NK-92 (cell line): Measurements from ENCODE around the gene ALDH9A1.
"Not testable (repeated sequence)": the region's sequence is repeated elsewhere in the genome, so short reads cannot be mapped to it uniquely, and the experiment has no call there.

Source experiments
- DNase-seq: peaks from one replicate; lab custom pipeline; 2025; ENCODE audit not compliant: unreplicated experiment; lab: John Stamatoyannopoulos, UW

The ALDH9A1 gene

DNA sequence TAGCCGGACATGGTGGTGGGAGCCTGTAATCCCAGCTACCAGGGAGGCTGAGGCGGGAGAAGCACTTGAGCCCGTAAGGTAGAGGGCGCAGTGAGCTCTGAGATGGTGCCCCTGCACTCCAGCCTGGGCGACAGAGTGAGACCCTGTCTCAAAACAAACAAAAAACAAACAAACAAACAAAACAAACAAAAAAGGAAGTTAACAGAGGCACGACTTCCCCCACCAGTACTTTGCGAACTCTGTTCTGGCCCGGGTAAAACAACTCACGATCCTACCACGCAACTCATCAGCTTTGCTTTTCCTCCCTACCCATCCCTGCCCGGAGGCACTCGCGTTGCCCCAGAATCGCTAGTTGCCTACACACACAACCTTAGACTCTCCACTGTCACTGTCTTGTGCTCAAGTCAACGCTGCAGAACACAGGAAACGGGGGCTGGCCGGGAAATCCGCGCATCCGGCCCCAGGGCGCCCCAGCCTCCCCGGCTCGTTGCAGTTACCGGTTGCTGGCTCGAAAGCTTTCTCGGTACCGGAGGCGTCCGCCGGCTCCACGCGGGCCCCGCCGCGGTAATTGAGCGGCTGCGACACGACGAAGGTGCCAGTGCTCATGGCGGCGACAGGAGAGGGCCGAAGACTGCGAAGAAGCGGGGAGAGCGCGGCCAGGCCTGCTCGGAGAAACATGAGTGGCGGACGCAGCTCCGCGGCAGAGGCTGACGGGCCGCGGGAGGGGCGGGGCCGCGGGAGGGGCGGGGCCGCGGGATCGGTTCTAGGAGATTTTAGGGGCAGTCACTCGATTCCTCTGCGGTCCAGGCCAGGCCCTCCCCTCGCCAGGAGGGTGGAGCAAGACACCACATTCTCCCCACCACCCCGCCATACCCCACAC, at the start of gene ALDH9A1:
ALDH9A1 (minus strand) TSS at position 682 of the 880 bp plus-strand sequence; CDS start at position 678, 4 bp downstream.
- DNase-seq: peak; percentile 8

DNA sequence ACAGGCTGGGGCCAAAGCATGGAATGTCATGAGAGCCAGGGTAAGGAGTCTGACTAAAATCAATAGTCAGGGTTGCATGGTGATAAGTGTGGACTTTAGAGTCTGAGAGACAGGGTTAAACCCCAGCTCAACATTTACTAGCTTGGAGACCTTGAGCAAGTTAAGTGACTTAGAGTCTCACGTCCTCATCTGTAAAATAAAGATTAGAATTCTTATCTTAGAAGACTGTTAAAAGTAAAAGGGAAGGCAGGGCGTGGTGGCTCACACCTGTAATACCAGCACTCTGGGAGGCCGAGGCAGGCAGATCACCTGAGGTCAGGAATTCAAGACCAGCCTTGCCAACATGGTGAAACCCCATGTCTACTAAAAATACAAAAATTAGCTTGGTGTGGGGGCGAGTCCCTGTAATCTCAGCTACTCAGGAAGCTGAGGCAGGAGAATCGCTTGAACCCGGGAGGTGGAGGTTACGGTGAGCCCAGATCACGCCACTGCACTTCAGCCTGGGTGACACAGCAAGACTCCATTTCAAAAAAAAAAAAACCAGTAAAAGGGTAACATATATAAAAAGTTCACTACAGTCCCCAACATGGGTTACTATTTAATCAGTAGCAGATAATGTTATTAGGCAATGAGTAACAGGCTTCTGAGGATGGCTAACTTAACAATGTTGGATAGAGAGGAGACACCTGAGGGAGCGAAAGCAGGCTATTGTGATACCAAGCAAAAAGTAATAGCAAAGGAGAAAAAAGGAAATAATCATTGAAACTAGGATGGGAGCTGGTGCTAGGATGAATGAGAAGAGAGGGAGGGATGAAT, 49.5 kb upstream of the ALDH9A1 start:
- no peak for DNase-seq

DNA sequence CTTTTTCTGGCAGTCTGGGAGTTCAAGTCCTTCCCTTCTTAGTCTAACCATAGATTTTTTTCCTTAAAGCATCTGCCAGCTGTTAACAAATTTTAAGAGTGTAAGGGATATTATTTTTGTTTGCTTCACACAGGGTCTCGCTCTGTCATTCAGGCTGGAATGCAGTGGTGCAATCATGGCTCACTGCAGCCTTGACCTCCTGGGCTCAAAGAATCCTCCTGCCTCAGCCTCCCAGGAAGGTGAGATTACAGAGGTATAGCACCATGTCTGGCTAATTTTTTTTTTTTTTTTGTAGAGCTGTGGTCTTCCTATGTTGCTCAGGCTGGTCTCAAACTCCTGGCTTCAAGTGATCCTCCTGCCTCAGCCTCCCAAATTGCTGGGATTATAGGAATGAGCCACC, 46.6 kb upstream of the ALDH9A1 start:
- not testable (repeated sequence) for DNase-seq

DNA sequence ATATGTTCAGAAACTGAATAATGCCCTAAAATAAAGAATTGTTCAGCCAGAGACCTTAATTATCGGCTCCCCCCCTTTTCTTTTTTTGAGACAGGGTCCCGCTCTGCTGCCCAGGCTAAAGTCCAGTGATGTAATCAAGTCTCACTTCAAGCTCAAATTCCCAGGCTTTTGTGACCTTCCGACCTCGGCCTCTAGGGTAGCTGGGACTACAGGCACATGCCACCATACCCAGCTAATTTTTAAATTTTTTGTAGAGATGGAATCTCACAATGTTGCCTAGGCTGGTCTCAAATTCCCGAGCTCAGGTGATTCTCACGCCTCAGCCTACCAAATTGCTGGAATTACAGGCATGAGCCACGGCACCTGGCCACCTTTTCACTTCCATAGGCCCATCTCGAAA, 43.8 kb upstream of the ALDH9A1 start:
- DNase-seq: no peak

DNA sequence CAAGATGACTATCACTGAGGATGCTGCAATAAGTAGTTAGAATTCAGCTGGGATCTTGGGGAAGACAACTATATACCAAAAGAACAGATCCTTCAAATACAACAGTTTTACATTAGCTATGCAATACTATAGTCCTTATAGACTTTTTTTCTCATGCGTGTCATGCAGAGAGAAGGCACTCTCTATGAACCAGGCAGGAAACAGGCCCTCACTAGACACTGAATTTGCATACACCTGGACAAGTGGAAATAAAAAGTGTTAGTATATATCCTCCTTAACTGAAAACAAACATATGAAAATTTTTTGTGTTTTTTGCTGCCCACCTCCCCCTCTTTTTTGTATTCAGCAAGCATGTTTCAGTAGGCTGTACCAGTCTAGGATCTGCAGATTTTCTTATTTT, 40.4 kb upstream of the ALDH9A1 start:
- no peak for DNase-seq

DNA sequence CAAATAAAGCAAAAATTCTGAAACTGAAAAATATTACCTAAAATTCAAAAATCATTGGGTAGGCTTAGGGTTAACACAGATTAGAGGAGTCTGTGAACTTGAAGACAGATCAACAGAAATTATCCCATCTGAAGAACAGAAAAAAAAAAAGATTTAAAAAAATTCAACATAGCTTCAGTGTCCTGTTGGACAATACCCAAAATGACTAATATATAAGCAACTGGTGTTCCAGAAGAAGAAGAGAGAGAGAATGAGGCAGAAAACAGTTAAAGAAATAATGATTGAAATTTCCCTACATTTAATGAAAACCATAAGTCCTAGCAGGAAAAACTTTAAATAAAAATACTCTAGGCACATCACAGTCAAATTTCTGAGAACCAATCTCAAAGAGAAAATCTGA, 38.8 kb upstream of the ALDH9A1 start:
- no peak for DNase-seq

DNA sequence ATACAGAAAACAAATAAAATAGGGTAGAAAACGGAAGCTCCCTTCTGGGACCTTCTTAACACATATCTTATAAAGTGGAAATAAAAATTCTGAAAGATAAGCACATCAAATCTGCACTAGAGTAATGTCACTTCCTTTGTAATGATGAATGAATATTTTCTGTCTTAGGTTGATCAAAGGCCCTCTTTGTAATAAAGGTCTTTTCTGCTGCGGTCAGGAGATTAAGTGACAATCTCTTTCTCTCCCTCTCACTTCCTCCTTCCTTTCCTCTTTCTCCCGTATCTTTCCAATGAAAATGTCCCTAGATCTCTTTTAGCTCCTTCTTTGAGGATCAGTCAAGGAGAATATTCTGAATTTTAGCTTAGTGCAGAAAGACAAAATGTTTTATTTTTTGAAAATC, 36.5 kb upstream of the ALDH9A1 start:
- DNase-seq: no peak

DNA sequence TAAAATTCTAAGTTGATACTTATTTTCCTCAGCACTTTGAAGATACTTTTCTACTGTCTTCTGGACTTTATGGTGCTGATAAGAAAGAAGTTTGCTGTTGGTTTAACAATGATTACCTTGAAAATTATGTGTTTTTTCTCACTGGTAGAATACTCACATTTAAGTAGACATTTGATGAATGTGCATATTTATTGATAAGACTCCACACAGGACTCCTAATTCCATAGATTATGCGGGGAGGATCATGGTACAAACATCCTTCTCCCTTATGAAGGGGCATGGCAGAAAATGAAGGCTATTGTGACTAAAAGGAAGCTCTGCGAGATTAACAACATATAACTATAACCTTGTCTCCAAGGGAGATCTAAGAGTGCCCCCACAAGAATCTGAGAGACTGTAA, 28.5 kb upstream of the ALDH9A1 start:
- DNase-seq: no peak

DNA sequence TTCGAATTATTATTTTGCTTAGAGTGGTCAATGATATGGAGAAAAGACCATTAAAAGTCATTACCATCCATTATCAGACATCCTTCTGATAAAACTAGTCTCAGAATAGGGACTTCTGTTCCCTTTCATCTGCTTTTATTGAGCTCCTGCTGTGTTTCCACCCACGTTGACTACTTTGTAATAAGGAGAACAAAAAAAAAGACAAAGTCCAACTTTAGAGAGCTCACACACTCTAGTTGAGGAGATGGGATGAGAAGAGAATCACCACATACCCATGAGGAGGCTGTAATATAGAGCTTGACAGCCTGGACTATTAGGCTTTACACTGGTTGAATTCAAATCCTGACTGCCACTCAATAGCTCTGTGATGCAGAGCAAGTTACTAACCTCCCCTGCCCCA, 27.8 kb upstream of the ALDH9A1 start:
- no peak for DNase-seq

DNA sequence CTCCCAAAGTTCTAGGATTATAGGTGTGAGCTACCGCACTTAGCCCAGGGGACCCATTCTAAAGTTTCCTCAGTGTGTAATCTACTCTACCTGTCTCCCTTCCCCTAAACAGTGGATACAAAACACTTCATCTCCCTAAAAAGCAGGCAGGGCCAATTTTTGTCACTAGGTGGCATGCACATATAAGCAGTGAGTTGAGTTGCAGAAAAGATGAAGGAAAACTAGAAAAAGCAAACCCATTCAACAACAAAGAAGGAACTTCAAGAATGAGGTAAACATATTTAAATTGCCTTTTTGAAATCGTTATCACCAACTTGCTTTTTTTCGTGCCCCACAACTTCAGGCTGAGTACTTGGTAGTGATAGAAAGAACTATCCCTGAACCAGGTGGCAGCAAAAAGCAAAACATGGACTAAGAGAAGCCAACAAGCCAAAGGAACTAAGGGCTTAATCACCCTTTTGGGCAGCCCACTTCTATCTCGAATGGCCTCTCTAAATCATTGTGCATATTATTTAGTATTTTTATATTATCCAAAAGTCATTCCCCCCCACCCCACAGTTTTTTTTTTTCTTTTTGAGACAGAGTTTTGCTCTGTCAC, 19.7 kb upstream of the ALDH9A1 start:
- no peak for DNase-seq

DNA sequence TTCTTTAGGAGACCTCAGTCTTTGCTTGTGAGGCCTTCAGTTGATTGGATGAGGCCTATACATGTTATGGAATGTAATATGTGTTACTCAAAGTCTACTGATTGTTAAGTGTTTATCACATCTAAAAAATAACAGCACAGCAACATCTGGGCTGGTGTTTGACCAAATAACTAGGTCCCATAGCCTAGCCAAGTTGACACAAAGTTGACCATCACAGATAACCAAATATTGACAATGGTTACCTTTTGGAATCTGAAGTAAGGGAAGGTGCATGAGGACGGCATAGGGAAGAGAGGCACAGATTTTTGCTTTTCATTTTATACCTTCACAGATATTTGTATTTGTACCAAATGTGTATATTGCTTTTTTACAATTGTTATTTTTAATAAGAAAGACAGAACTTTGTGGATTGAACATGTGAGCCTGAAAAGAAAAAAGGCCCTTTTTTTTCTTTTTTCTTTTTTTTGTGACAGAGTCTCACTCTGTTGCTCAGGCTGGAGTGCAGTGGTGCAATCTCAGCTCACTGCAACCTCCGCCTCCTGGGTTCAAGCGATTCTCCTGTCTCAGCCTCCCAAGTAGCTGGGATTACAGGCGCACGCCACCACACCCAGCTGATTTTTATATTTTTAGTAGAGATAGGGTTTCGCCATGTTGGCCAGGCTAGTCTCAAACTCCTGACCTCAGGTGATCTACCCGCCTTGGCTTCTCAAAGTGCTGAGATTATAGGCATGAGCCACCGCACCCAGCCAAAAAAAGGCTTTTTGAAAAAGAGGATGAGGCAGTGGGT, 18.1 kb upstream of the ALDH9A1 start:
- not testable (repeated sequence) for DNase-seq

DNA sequence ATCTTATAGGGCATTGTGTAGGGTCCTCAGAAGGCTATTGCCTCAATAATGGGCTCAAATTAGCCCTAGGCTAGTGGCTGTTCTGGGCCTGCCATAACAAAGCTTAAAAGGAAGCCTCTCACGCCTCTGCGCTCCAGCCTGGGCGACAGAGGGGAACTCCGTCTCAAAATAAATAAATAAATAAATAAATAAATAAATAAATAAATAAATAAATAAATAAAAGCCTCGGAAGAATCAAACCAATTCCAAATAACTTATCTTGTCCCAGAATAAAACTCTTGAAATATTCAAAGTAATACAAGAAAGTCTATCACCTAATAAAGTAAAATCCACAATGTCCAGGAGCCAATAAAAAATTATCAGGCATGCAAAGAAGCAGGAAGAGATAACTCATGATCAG, 14.4 kb upstream of the ALDH9A1 start:
- no peak for DNase-seq

DNA sequence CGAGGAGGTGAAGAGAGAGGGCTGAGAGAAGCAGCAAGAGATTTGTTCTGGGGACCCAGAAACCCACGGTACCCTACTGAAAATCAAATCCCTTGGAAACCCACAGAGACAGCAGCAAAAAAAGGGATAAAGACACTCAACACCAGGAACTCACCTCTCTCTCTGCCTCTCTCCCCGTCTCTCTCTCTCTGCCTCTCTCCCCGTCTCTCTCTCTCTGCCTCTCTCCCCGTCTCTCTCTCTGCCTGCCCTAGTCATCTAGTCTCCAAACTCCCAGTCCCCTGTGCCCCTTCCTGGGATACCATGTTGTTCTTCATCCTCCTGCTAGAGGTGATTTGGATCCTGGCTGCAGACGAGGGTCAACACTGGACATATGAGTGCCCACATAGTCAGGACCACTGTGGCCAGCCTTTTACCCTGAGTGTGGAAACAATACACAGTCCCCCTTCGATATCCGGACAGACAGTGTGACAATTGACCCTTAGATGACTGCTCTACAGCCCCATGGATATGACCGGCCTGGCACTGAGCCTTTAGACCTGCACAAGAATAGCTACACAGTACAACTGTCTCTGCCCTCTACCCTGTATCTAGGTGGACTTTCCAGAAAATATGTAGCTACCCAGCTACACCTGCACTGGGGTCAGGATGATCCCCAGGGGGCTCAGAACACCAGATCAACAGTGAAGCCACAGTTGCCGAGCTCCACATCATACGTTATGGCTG, 9.8 kb upstream of the ALDH9A1 start:
- DNase-seq: no peak

DNA sequence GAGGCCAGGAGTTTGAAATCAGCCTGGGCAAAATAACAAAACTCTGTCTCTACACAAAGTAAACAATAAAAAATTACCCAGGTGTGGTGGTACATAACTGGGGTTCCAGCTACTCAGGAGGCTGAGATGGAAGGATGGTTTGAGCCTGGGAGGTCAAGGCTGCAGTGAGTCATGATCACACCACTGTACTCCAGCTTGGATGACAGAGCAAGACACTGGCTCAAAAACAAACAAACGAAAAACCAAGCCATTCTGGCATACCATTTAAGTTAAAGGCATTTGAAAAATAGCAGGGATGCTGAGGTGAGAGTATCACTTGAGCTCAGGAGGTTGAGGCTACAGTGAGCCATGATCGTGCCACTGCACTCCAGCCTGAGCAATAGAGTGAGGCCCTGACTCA, 5.3 kb upstream of the ALDH9A1 start:
- DNase-seq: no peak

DNA sequence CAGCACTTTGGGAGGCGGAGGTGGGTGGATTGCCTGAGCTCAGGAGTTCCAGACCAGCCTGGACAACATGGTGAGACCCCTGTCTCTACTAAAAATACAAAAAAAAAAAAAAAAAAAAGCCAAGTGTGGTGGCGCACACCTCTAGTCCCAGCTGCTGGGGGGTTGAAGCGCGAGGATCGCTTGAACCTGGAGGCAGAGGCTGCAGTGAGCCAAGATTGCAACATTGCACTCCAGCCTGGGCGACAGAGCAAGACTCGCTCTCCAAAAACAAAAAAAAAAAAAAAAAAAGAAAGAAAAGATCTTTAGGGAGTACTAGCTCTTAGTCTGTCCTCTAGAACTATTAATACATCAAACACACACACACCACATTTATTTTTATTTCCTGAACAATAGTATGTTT, 3.6 kb upstream of the ALDH9A1 start:
- DNase-seq: not testable (repeated sequence)

DNA sequence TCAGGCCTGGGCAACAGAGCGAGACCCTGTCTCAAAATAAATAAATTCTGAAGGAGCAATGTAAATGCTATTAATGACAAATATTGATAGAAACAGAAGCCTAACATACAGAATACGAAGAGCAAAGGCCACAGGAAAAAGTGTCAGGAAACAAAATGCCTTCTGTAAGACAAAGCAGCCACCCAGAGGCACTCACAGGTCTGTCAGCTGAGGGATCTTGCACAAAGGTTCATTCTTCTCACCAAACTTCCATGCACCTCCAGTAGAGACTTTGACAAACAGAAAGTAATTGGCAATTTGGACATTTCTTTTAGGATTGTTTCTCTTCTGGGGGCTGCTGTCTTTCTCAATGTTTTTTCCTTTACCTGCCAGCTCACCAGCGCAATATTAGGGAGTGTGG, 1.2 kb upstream of the ALDH9A1 start:
- DNase-seq: no peak

DNA sequence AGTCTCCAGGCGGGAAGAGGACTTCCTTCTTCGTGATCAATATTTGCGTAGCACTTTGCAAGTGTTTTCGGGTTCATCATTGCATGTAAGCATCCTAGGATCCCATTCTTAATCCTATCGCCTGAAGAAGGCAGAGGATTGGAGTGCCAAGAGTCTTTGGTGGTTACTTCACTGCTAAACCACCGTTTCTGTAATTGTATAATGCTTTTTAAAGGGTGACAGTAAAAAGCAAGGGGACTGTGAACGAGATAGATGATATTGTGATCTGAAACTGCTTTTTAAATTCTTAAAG, 345 bp upstream of the ALDH9A1 start:
- no peak for DNase-seq

DNA sequence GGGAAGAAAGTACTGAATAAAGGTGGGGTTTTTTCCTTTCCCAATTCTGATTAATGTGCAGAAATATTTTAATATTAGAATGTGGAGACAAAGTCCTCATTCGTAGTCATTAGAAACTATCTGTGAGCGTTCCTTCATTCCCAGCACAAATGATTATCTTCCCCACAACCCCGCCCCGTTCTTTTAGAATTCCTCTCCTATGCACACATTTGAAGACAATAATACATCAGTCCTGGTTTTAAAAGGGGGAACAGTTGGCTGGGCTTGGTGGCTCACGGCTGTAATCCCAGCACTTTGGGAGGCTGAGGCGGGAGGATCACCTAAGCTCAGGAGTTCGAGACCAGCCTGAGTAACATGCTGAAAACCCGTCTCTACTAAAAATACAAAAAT, 876 bp downstream of the ALDH9A1 start:
- DNase-seq: no peak

DNA sequence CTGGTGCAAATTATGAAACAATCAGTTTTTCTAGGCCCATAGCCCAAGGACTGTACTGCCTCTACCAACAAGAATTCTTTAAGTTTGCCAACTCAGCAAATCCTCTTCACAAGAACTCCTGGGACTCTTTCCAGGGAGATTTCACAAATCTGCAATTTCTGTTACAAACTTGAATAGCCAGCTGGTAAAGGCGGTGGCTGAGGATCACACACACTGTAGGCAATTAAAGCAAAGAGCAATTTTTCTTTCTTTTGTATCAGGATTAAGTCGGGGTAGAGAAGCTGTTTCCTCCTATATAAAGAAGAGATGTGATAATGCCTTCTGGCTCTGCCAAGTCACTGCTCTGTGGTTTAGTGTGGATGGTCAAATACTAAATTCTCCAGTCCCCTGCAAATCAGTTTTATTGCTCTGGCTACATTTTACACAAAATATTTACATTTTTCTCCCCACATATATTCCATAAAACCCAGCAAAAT, 1.7 kb downstream of the ALDH9A1 start:
- no peak for DNase-seq

DNA sequence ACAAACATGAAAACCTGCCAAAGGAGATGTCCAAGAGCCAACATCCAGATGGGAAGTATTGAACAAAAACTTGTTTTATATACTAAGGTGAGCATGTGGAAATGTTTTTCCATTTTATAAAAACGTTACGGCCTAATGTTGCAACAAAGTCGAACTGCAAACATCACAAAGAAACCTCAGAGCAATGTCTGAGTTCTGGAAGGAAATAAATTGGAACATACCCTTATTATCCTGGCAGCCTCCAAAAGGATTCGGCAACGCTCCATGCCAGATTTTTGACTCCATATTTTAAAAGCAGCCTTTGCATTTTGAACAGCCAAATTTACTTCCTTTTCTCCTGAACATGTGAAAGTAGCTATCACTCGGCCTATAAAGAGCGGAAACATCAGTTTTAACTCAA, 3.3 kb downstream of the ALDH9A1 start:
- no peak for DNase-seq
